ENCODE measurements around the gene GRXCR1.

DNA sequence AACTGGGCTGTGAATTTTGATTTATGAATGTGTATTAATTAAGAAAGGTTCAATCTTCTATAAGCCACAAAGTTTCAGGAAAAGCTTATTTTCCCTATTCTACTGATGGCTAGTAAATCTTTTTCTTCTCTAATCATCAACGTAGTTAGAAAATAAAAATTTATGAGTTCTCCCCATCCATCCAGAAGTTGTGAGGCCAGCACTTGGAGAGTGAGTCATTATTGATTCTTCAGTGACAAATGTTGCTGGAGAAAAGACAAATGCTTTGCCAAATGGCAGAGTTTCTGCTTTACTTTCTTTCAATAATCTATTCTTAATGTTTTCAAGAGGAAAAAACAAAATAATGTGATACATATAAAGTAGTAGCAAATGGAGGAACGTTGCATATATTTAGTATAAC is 11.3 kb upstream of the GRXCR1 start:
- TF ChIP-seq, protein P1, sequence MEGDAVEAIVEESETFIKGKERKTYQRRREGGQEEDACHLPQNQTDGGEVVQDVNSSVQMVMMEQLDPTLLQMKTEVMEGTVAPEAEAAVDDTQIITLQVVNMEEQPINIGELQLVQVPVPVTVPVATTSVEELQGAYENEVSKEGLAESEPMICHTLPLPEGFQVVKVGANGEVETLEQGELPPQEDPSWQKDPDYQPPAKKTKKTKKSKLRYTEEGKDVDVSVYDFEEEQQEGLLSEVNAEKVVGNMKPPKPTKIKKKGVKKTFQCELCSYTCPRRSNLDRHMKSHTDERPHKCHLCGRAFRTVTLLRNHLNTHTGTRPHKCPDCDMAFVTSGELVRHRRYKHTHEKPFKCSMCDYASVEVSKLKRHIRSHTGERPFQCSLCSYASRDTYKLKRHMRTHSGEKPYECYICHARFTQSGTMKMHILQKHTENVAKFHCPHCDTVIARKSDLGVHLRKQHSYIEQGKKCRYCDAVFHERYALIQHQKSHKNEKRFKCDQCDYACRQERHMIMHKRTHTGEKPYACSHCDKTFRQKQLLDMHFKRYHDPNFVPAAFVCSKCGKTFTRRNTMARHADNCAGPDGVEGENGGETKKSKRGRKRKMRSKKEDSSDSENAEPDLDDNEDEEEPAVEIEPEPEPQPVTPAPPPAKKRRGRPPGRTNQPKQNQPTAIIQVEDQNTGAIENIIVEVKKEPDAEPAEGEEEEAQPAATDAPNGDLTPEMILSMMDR (IDR thresholded peaks at IDR 0.05; ENCODE audit: insufficient read depth, low read depth, low read length): no peak
- no peak for TF ChIP-seq EZH2 (IDR thresholded peaks at IDR 0.05; ENCODE audit: insufficient read depth, low read length)
